Mucosa of descending colon (tissue), 3 donors: ENCODE measurements around the gene MRAS. TPM values are rescaled to one million over a fixed set of nuclear protein-coding genes. Genes with fewer than 3 reads are reported as not detected.

Source experiments
- ATAC-seq: fragments of 200-7000 bp; cut with Tn5 transposase; one replicate; pipeline ENCODE4 v1.9.1; 2020; ENCODE audit warnings: mild to moderate bottlenecking, moderate library complexity
- DNase-seq, 3 donors: peaks; one replicate each; pipeline ENCODE4 v3.0.0-alpha.2; 2020
- H3K36me3 ChIP-seq: fragments of 200-600 bp; one replicate; pipeline ENCODE4 v1.8.0; 2021; ENCODE audit warnings: low read depth, mild to moderate bottlenecking
- H3K4me1 ChIP-seq: fragments of 200-600 bp; one replicate; pipeline ENCODE4 v1.8.0; 2021; ENCODE audit warnings: low read depth, mild to moderate bottlenecking
- H3K4me3 ChIP-seq: fragments of 200-600 bp; one replicate; pipeline ENCODE4 v1.8.0; 2021; ENCODE audit warnings: mild to moderate bottlenecking
- H3K9me3 ChIP-seq: fragments of 200-600 bp; one replicate; pipeline ENCODE4 v1.8.0; 2021; ENCODE audit warnings: mild to moderate bottlenecking
- CTCF ChIP-seq: fragments of 200-600 bp; IDR thresholded peaks from one replicate; pipeline ENCODE4 v1.8.0; 2022; ENCODE audit warnings: antibody characterized with exemption, mild to moderate bottlenecking
- intact Hi-C, 2 donors: fragments of 100-400 bp; cut with DNase I in 1 of 2; cut with micrococcal nuclease in 1 of 2; formaldehyde crosslinking; loops; one replicate each; pipeline versions ENCODE4 v1.11.0 to v1.11.1; 2022; cut with DNase I, micrococcal nuclease
- total RNA-seq, 3 donors: library from RNA; stranded (reverse); fragmentation: NEBNext Ultra II Directional in 2 of 3; extraction: Animal tissue kit (Norgen Biotek cat#: 25700) in 2 of 3; gene quantifications; one replicate each; pipeline versions ENCODE4 v1.2.1 to v1.2.4, GENCODE V29; 2021 to 2023
- donor health status: DM: no; HTN: no; CAD: no; lungs with moderate emphysema.
- donor health status: DM: no; HTN: no; CAD: no.
- donor health status: DM: no; HTN: yes; CAD: no.

The MRAS gene
- total RNA-seq, 3 donors from 2014 or later = 2.5 to 37.6 (median 4.6) TPM

GRCh38 chr3:138338811-138339210, 9.6 kb upstream of the MRAS start:
- Histone ChIP-seq H3K9me3 (no peaks in the 10 kb centered on the region), H3K36me3 (no peaks in the 10 kb centered on the region), H3K4me1 (no peaks in the 10 kb centered on the region), H3K4me3 (no peak overlapping the region)
- ATAC-seq (no peak), DNase-seq (no peak)
- TF ChIP-seq CTCF = no peak
- intact Hi-C loops = no loop called here

- Histone ChIP-seq H3K36me3 (no peaks in the 10 kb centered on the region), H3K4me3 (no peak overlapping the region), H3K9me3 (no peaks in the 10 kb centered on the region), H3K4me1 (no peaks in the 10 kb centered on the region)
- intact Hi-C loops = no loop called here
- ATAC-seq (no peak), DNase-seq (no peak)
- TF ChIP-seq CTCF = no peak
These were observed 7.9 kb upstream of the MRAS start for GRCh38 chr3:138340511-138340910.

GRCh38 chr3:138344754-138345153, 3.6 kb upstream of the MRAS start:
- Histone ChIP-seq H3K4me3 (no peak overlapping the region), H3K9me3 (no peaks in the 10 kb centered on the region), H3K36me3 (no peaks in the 10 kb centered on the region), H3K4me1 (peaks cover 3% of the 10 kb centered on the region)
- intact Hi-C loops = no loop called here
- DNase-seq = no peak
- no peak for ATAC-seq
- no peak for TF ChIP-seq CTCF

GRCh38 chr3:138348754-138349739, 668 bp downstream of the MRAS start:
- intact Hi-C loops = no loop called here
- peak in 1 of 3 donors; percentile 9 for DNase-seq
- peak; percentile 52 for ATAC-seq
- peaks cover 3% of the 10 kb centered on the region for H3K4me1 ChIP-seq
- peak overlapping the region; percentile 36 for H3K4me3 ChIP-seq
- no peaks in the 10 kb centered on the region for H3K36me3 ChIP-seq
- no peak for TF ChIP-seq CTCF
- H3K9me3 ChIP-seq = no peaks in the 10 kb centered on the region

- ATAC-seq = no peak
- no peak overlapping the region for H3K4me3 ChIP-seq
- H3K36me3 ChIP-seq = no peaks in the 10 kb centered on the region
- DNase-seq = no peak
- H3K4me1 ChIP-seq = peaks cover 3% of the 10 kb centered on the region
- no peaks in the 10 kb centered on the region for H3K9me3 ChIP-seq
- intact Hi-C loops = no loop called here
- no peak for TF ChIP-seq CTCF
These were observed 1.7 kb downstream of the MRAS start for GRCh38 chr3:138349926-138350665.
